Esophagus (tissue), 2 donors: Measurements from ENCODE around the gene MAP3K14. TPM values are rescaled to one million over a fixed set of nuclear protein-coding genes. Genes with fewer than 3 reads are reported as not detected.
"Not testable (repeated sequence)": the region's sequence is repeated elsewhere in the genome, so short reads cannot be mapped to it uniquely, and the experiment has no call there.

Source experiments
- H3K27ac ChIP-seq, 2 donors: one replicate each; pipeline ENCODE4 v1.5.1; 2013; ENCODE audit warnings: low read depth in 2 of 2, mild to moderate bottlenecking in 2 of 2, inconsistent platforms in 1 of 2, low read length in 1 of 2, moderate library complexity in 1 of 2
- H3K27me3 ChIP-seq, 2 donors: one replicate each; pipeline ENCODE4 v1.6.1; 2013; ENCODE audit warnings: low read length in 2 of 2, control low read depth in 1 of 2, mild to moderate bottlenecking in 1 of 2; ENCODE audit not compliant: insufficient read depth in 2 of 2, control insufficient read depth in 1 of 2
- H3K36me3 ChIP-seq, 2 donors: one replicate each; pipeline ENCODE4 v1.6.1; 2013; ENCODE audit warnings: low read length in 1 of 2; ENCODE audit not compliant: control insufficient read depth in 2 of 2, insufficient read depth in 2 of 2
- H3K4me1 ChIP-seq, 2 donors: one replicate each; pipeline ENCODE4 v1.6.1; 2013; ENCODE audit warnings: low read length in 1 of 2; ENCODE audit not compliant: control insufficient read depth in 2 of 2, insufficient read depth in 2 of 2
- H3K4me3 ChIP-seq, 2 donors: one replicate each; pipeline ENCODE4 v1.5.1; 2013; ENCODE audit warnings: low read length in 2 of 2, mild to moderate bottlenecking in 2 of 2, low read depth in 1 of 2, moderate library complexity in 1 of 2
- H3K9me3 ChIP-seq, 2 donors: one replicate each; pipeline ENCODE4 v1.6.1; 2013; ENCODE audit warnings: mild to moderate bottlenecking in 2 of 2, low read depth in 1 of 2, low read length in 1 of 2, moderate library complexity in 1 of 2; ENCODE audit not compliant: control insufficient read depth in 2 of 2, insufficient read depth in 1 of 2
- WGBS, 2 donors: extraction: QIAGEN DNeasy Blood & Tissue Kit; methylation state at CpG; one replicate each; pipeline ENCODE4 v1.1.7; 2013; 5-methylcytosine and 5-hydroxymethylcytosine counted together
- polyA plus RNA-seq, 2 donors: library from polyadenylated mRNA; stranded (reverse); fragments of 200-250 nt; gene quantifications; one replicate each; pipeline ENCODE4 v1.2.3, GENCODE V29; 2013
- donor health status: healthy with polysubstance abuse.
- donor health status: Bipolar disorder and iron deficiency.

Gene MAP3K14
- polyA plus RNA-seq, 2 donors: 8.0 to 9.2 TPM

- WGBS, 2 donors: 93 to 94% methylated on average over 7 of the region's 7 CpGs
These were observed 63.6 kb downstream of the MAP3K14 start for GRCh38 chr17:45253237-45253636.

GRCh38 chr17:45251931-45252330 lies 64.9 kb downstream of the MAP3K14 start:
- WGBS, 2 donors: 56 to 57% methylated on average over 7 of the region's 7 CpGs
- H3K27ac ChIP-seq: no peak overlapping the region

More at GRCh38 chr17:45253237-45253636, 63.6 kb downstream of the MAP3K14 start:
- not testable (repeated sequence) for H3K27me3 ChIP-seq, H3K36me3 ChIP-seq, H3K4me3 ChIP-seq, H3K9me3 ChIP-seq, H3K4me1 ChIP-seq, H3K27ac ChIP-seq

GRCh38 chr17:45248132-45248957 lies 68.5 kb downstream of the MAP3K14 start:
- H3K36me3 ChIP-seq: peaks cover 0 to 8% of the 10 kb centered on the region in 2 donors
- 10 to 15% methylated on average over 32 to 39 of the region's 39 CpGs for WGBS, 2 donors
- peak overlapping the region; percentile 87 to 90 for H3K27ac ChIP-seq

More at GRCh38 chr17:45251931-45252330, 64.9 kb downstream of the MAP3K14 start:
- H3K36me3 ChIP-seq: no peaks in the 10 kb centered on the region
- H3K9me3 ChIP-seq: peaks cover 0 to 1% of the 10 kb centered on the region in 2 donors
- H3K27me3 ChIP-seq: no peaks in the 10 kb centered on the region
- H3K4me3 ChIP-seq: no peak overlapping the region
- H3K4me1 ChIP-seq: peaks cover 3 to 5% of the 10 kb centered on the region in 2 donors

GRCh38 chr17:45247429-45248131 lies 69.2 kb downstream of the MAP3K14 start:
- 1% methylated on average over 59 to 61 of the region's 61 CpGs for WGBS, 2 donors
- Histone ChIP-seq H3K4me1 (peaks cover 0 to 16% of the 10 kb centered on the region in 2 donors), H3K36me3 (peaks cover 0 to 10% of the 10 kb centered on the region in 2 donors), H3K9me3 (no peaks in the 10 kb centered on the region), H3K27me3 (no peaks in the 10 kb centered on the region), H3K27ac (peak overlapping the region; percentile 87 to 90), H3K4me3 (peak overlapping the region; percentile 66 to 75)

More at GRCh38 chr17:45248132-45248957, 68.5 kb downstream of the MAP3K14 start:
- no peaks in the 10 kb centered on the region for H3K27me3 ChIP-seq
- peaks cover 0 to 16% of the 10 kb centered on the region in 2 donors for H3K4me1 ChIP-seq
- H3K4me3 ChIP-seq: peak overlapping the region; percentile 66 to 75
- H3K9me3 ChIP-seq: no peaks in the 10 kb centered on the region

- peak overlapping the region; percentile 66 to 75 for H3K4me3 ChIP-seq
- no peaks in the 10 kb centered on the region for H3K9me3 ChIP-seq
- H3K27ac ChIP-seq: peak overlapping the region; percentile 87 to 90
- no peaks in the 10 kb centered on the region for H3K27me3 ChIP-seq
- peaks cover 0 to 10% of the 10 kb centered on the region in 2 donors for H3K36me3 ChIP-seq
- H3K4me1 ChIP-seq: peaks cover 0 to 16% of the 10 kb centered on the region in 2 donors
- WGBS, 2 donors: 12 to 13% methylated on average over 33 of the region's 33 CpGs
These were observed 69.9 kb downstream of the MAP3K14 start for GRCh38 chr17:45246861-45247428.

- peaks cover 0 to 10% of the 10 kb centered on the region in 2 donors for H3K36me3 ChIP-seq
- H3K4me1 ChIP-seq: peaks cover 0 to 19% of the 10 kb centered on the region in 2 donors
- no peaks in the 10 kb centered on the region for H3K9me3 ChIP-seq
- 77 to 82% methylated on average over 8 of the region's 8 CpGs for WGBS, 2 donors
- no peak overlapping the region for H3K27ac ChIP-seq
- no peak overlapping the region for H3K4me3 ChIP-seq
- no peaks in the 10 kb centered on the region for H3K27me3 ChIP-seq
These were observed 70.5 kb downstream of the MAP3K14 start for GRCh38 chr17:45246338-45246737.

- WGBS, 2 donors: 88 to 90% methylated on average over 21 of the region's 21 CpGs
- peaks cover 0 to 26% of the 10 kb centered on the region in 2 donors for H3K4me1 ChIP-seq
These were observed 71.8 kb downstream of the MAP3K14 start for GRCh38 chr17:45244725-45245656.

GRCh38 chr17:45243750-45244149 lies 73.1 kb downstream of the MAP3K14 start:
- Histone ChIP-seq H3K27ac (no peak overlapping the region), H3K4me3 (no peak overlapping the region), H3K27me3 (no peaks in the 10 kb centered on the region), H3K4me1 (peaks cover 0 to 25% of the 10 kb centered on the region in 2 donors), H3K36me3 (peaks cover 0 to 15% of the 10 kb centered on the region in 2 donors), H3K9me3 (no peaks in the 10 kb centered on the region)
- WGBS, 2 donors: 76 to 84% methylated on average over 18 of the region's 18 CpGs

More at GRCh38 chr17:45244725-45245656, 71.8 kb downstream of the MAP3K14 start:
- Histone ChIP-seq H3K4me3 (no peak overlapping the region), H3K27me3 (no peaks in the 10 kb centered on the region), H3K36me3 (peaks cover 0 to 15% of the 10 kb centered on the region in 2 donors), H3K9me3 (no peaks in the 10 kb centered on the region), H3K27ac (no peak overlapping the region)
